Kidney epithelial cell (primary cell): ENCODE data around the gene CAPS. TPM values are rescaled to one million over a fixed set of nuclear protein-coding genes. Genes with fewer than 3 reads are reported as not detected.

ENCODE experiments used
- DNase-seq: peaks from one replicate; pipeline ENCODE4 v3.0.0-alpha.2; 2010; ENCODE audit warnings: low read depth
- H3K27me3 ChIP-seq: 2 replicates; pipeline ENCODE4 v1.6.0; 2011; ENCODE audit warnings: low read length; ENCODE audit not compliant: control insufficient read depth, insufficient read depth
- H3K36me3 ChIP-seq: 2 replicates; pipeline ENCODE4 v1.5.1; 2011; ENCODE audit warnings: low read length; ENCODE audit not compliant: control insufficient read depth, insufficient read depth
- H3K4me3 ChIP-seq: 2 replicates; pipeline ENCODE4 v1.5.1; 2011; ENCODE audit warnings: low read depth, mild to moderate bottlenecking, control low read depth, low read length
- total RNA-seq: library from RNA; depleted of rRNA; stranded (reverse); fragments of >200 nt; gene quantifications from 2 replicates; pipeline ENCODE4 v1.2.3, GENCODE V29; 2015
- TF ChIP-seq, protein P1 (sequence below): IDR thresholded peaks from 2 replicates; pipeline ENCODE4 v1.5.1; 2011; ENCODE audit warnings: mild to moderate bottlenecking, moderate library complexity, low read length, control low read depth, inconsistent platforms; ENCODE audit not compliant: insufficient read depth, poor library complexity, severe bottlenecking

Gene CAPS
- total RNA-seq, 1 donor from 2014 or later, result 2.3 TPM

GRCh38 chr19:5952193-5953029, 38.4 kb downstream of the CAPS start:
- Histone ChIP-seq H3K36me3 (no peaks in the 10 kb centered on the region), H3K4me3 (no peak overlapping the region), H3K27me3 (no peaks in the 10 kb centered on the region)
- no peak for DNase-seq
- TF ChIP-seq, protein P1, sequence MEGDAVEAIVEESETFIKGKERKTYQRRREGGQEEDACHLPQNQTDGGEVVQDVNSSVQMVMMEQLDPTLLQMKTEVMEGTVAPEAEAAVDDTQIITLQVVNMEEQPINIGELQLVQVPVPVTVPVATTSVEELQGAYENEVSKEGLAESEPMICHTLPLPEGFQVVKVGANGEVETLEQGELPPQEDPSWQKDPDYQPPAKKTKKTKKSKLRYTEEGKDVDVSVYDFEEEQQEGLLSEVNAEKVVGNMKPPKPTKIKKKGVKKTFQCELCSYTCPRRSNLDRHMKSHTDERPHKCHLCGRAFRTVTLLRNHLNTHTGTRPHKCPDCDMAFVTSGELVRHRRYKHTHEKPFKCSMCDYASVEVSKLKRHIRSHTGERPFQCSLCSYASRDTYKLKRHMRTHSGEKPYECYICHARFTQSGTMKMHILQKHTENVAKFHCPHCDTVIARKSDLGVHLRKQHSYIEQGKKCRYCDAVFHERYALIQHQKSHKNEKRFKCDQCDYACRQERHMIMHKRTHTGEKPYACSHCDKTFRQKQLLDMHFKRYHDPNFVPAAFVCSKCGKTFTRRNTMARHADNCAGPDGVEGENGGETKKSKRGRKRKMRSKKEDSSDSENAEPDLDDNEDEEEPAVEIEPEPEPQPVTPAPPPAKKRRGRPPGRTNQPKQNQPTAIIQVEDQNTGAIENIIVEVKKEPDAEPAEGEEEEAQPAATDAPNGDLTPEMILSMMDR, result no peak

DNA sequence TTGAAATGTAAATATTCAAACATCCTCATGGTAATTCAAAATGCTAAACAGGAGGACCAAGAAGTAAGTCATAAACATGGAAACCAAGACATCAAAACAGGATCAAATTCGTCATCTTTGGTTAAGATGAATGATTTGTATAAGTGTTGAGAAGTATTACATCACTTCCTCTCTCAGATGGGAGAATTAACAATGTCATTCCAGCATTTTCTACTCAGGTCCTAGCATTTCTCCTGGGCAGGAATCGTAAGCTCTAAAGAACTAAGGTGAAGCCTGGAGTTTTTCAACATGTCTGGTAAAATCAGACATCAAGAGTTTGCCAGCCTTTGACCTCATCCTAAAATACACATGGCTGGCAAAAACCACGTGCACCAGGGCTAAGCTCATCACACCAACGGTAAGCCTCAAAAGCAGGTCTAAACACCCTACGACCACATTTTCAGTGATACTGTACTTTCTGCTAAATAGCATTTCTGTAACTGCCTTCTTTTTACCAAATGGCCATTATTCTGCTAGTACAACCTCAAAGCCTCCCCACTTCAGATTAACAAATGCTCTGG, 39.1 kb downstream of the CAPS start:
- TF ChIP-seq, protein P1, result no peak
- Histone ChIP-seq H3K4me3 (no peak overlapping the region), H3K36me3 (no peaks in the 10 kb centered on the region), H3K27me3 (no peaks in the 10 kb centered on the region)
- no peak for DNase-seq

- Histone ChIP-seq H3K4me3 (no peak overlapping the region), H3K36me3 (no peaks in the 10 kb centered on the region), H3K27me3 (no peaks in the 10 kb centered on the region)
- TF ChIP-seq, protein P1, result no peak
- DNase-seq, result no peak
Observed at GRCh38 chr19:5953680-5954213, 39.7 kb downstream of the CAPS start.

- TF ChIP-seq, protein P1, result no peak
- Histone ChIP-seq H3K4me3 (no peak overlapping the region), H3K27me3 (no peaks in the 10 kb centered on the region), H3K36me3 (no peaks in the 10 kb centered on the region)
- no peak for DNase-seq
Observed at GRCh38 chr19:5954293-5954692, 40.2 kb downstream of the CAPS start.

- DNase-seq, result no peak
- H3K27me3 ChIP-seq, result no peaks in the 10 kb centered on the region
- no peaks in the 10 kb centered on the region for H3K36me3 ChIP-seq
- no peak overlapping the region for H3K4me3 ChIP-seq
- TF ChIP-seq, protein P1, result no peak
Observed at GRCh38 chr19:5955636-5955935, 41.5 kb downstream of the CAPS start.
